Colonic mucosa (tissue), 4 donors: ENCODE measurements around the gene KIF27. TPM values are rescaled to one million over a fixed set of nuclear protein-coding genes. Genes with fewer than 3 reads are reported as not detected.
A peak's percentile ranks its signal among the peaks of the same experiment; 100 is the strongest.

Experiments
- DNase-seq: peaks from one replicate; pipeline ENCODE4 v3.0.0-alpha.2; 2020
- H3K27ac ChIP-seq: fragments of 200-600 bp; one replicate; pipeline ENCODE4 v1.8.0; 2021
- H3K27me3 ChIP-seq: fragments of 200-600 bp; one replicate; pipeline ENCODE4 v1.8.0; 2021
- H3K36me3 ChIP-seq: fragments of 200-600 bp; one replicate; pipeline ENCODE4 v1.8.0; 2021
- H3K4me1 ChIP-seq: fragments of 200-600 bp; one replicate; pipeline ENCODE4 v1.8.0; 2021; ENCODE audit warnings: mild to moderate bottlenecking
- H3K4me3 ChIP-seq: fragments of 200-600 bp; one replicate; pipeline ENCODE4 v1.8.0; 2021
- H3K9ac ChIP-seq, 2 donors: one replicate each; pipeline ENCODE4 v1.7.0; 2013; ENCODE audit warnings: control low read depth in 2 of 2, low read depth in 2 of 2, low read length in 2 of 2
- H3K9me3 ChIP-seq: fragments of 200-600 bp; one replicate; pipeline ENCODE4 v1.8.0; 2021
- intact Hi-C: fragments of 100-400 bp; cut with DNase I; formaldehyde crosslinking; loops from one replicate; pipeline ENCODE4 v1.14.1; 2022
- total RNA-seq, 2 donors: library from RNA; stranded (reverse); fragmentation: NEBNext Ultra II Directional in 1 of 2; extraction: Animal tissue kit (Norgen Biotek cat#: 25700) in 1 of 2; gene quantifications; one replicate each; pipeline ENCODE4 v1.2.1, GENCODE V29; 2021
- TF ChIP-seq, protein P1 (sequence below): fragments of 200-600 bp; IDR thresholded peaks from one replicate; pipeline ENCODE4 v1.8.0; 2022; ENCODE audit warnings: antibody characterized with exemption, mild to moderate bottlenecking
- donor health status: healthy.
- donor health status: DM: no; HTN: no; CAD: no.
- donor health status: DM: no; HTN: no; CAD: no.

The KIF27 gene
- total RNA-seq, 2 donors from 2014 or later: 3.0 to 4.0 TPM

DNA sequence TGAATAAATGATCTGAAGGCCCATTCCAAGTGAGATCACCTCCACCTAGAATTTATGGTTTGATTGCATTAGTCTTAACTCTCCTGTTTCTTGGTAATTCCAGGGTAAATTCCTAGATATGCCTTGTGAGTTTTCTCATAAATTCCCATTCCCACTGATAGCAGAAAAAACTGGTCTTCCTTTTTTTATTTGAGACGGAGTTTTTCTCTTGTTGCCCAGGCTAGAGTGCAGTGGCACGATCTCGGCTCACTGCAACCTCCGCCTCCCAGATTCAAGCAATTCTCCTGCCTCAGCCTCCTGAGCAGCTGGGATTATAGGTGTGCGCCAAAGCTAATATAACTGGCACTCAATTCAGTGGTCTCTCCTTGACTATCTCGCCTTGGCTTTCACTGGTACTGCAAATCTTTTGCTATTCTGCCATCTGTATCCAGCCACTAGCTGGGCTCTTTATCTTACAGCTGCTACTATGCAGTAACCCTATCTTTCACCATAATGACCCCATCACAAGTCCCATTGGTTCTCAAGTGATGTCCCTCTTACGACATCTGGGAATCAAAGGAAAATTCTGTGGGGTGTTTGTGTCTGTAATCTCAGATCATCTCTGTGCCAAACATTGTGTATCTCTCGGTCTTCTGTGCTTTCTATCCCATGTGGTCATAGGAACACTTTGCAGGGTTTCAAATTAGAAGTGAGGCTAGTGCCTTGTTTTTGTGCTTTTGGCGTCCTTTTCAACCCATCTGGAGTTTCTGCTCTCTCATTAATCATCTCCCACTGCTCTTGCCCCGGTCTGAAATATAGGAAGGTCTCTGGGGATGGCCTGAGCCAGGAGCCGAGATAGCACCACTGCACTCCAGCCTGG lies 44.3 kb upstream of the KIF27 start:
- TF ChIP-seq, protein P1, sequence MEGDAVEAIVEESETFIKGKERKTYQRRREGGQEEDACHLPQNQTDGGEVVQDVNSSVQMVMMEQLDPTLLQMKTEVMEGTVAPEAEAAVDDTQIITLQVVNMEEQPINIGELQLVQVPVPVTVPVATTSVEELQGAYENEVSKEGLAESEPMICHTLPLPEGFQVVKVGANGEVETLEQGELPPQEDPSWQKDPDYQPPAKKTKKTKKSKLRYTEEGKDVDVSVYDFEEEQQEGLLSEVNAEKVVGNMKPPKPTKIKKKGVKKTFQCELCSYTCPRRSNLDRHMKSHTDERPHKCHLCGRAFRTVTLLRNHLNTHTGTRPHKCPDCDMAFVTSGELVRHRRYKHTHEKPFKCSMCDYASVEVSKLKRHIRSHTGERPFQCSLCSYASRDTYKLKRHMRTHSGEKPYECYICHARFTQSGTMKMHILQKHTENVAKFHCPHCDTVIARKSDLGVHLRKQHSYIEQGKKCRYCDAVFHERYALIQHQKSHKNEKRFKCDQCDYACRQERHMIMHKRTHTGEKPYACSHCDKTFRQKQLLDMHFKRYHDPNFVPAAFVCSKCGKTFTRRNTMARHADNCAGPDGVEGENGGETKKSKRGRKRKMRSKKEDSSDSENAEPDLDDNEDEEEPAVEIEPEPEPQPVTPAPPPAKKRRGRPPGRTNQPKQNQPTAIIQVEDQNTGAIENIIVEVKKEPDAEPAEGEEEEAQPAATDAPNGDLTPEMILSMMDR: no peak
- H3K9ac ChIP-seq: no peak overlapping the region
- no peaks in the 10 kb centered on the region for H3K27me3 ChIP-seq
- H3K27ac ChIP-seq: no peak overlapping the region
- H3K4me3 ChIP-seq: no peak overlapping the region
- intact Hi-C loops: no loop called here
- peaks cover 3% of the 10 kb centered on the region for H3K4me1 ChIP-seq
- H3K9me3 ChIP-seq: no peaks in the 10 kb centered on the region
- H3K36me3 ChIP-seq: peaks cover 10% of the 10 kb centered on the region
- DNase-seq: no peak

DNA sequence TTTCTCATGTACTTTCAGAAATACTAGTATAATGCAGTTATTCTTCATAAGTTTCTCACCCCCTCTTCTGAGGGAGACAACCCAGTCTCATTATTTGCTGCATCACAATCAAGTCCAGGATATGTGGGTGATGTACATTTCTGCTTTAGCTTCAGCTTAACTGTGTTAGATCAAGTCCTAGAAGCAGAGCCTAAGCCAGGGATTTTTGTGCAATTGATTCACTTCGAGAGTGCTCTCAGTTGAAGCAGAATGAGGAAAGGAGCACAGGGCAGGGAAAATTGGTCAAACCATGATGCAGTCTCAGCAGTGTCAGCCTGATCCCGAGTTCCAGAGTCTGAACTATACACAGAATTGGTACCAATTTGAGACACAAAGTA lies 43.7 kb upstream of the KIF27 start:
- H3K27ac ChIP-seq: no peak overlapping the region
- H3K9ac ChIP-seq: no peak overlapping the region
- no peak overlapping the region for H3K4me3 ChIP-seq
- H3K9me3 ChIP-seq: no peaks in the 10 kb centered on the region
- DNase-seq: no peak
- H3K36me3 ChIP-seq: peaks cover 9% of the 10 kb centered on the region
- intact Hi-C loops: no loop called here
- no peaks in the 10 kb centered on the region for H3K27me3 ChIP-seq
- peaks cover 3% of the 10 kb centered on the region for H3K4me1 ChIP-seq
- TF ChIP-seq, protein P1: no peak

DNA sequence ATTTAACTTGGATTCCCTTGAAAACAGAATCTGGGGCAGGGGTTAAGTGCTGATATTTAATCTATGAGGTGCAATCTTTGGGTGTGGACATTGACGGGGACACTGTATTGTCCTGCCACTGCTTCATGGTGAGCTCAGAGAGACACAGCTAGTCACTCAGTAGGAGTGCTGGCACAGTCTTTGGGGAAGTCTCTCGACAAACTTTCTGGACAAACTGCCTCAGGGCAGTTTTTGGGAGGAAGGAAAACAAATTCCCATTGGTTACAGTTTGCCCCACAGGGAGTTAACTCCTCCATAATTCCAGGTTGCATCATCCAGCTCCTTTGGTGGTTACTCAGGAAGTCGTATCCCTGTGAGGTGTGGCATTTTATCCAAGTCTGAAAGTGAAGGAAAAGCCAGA lies 40.9 kb upstream of the KIF27 start:
- Histone ChIP-seq H3K9me3 (no peaks in the 10 kb centered on the region), H3K9ac (peak overlapping the region in 1 of 2 donors; percentile 1), H3K4me3 (no peak overlapping the region), H3K27ac (peak overlapping the region; percentile 4), H3K4me1 (peaks cover 3% of the 10 kb centered on the region), H3K36me3 (peaks cover 4% of the 10 kb centered on the region), H3K27me3 (no peaks in the 10 kb centered on the region)
- no peak for DNase-seq
- intact Hi-C loops: no loop called here
- TF ChIP-seq, protein P1: no peak

DNA sequence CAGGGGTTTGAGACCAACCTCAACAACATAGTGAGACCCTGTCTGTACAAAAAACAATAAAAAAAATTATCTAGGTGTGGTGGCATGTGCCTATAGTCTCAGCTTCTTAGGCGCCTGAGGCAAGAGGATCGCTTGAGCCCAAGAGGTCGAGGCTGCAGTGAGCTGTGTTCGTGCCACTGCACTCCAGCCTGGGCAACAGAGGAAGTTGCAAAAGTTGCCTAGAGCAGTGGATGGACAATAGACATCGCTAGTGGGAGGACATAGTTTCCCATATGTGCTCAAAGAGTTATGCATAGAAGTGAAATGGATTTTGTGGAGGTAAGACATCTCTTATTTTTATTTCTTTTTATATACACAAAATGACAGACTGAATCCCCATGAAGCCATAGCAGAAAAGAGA lies 39.8 kb upstream of the KIF27 start:
- Histone ChIP-seq H3K4me1 (peaks cover 3% of the 10 kb centered on the region), H3K9me3 (no peaks in the 10 kb centered on the region), H3K36me3 (no peaks in the 10 kb centered on the region), H3K9ac (no peak overlapping the region), H3K27ac (no peak overlapping the region), H3K27me3 (no peaks in the 10 kb centered on the region), H3K4me3 (no peak overlapping the region)
- intact Hi-C loops: no loop called here
- TF ChIP-seq, protein P1: no peak
- DNase-seq: no peak

DNA sequence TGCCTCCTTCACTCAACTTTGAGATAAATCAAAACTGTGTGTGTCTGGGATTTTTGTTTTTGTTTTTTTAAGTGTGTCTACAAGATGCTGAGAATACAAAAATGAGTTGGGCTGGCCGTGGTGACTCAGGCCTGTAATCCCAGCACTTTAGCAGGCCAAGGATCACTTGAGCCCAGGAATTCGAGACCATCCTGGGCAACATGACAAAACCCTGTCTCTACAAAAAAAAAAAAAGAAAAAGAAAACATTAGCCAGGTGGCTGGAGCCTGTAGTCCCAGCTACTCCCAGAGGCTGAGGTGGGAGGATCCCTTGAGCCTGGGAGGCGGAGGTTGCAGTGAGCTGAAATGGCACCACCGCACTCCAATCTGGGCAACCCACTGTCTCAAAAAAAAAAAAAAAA lies 37.8 kb upstream of the KIF27 start:
- H3K9ac ChIP-seq: no peak overlapping the region

More for the DNA sequence above, 37.8 kb upstream of the KIF27 start:
- Histone ChIP-seq H3K36me3 (no peaks in the 10 kb centered on the region), H3K27ac (no peak overlapping the region), H3K4me1 (peaks cover 3% of the 10 kb centered on the region), H3K27me3 (no peaks in the 10 kb centered on the region), H3K9me3 (no peaks in the 10 kb centered on the region), H3K4me3 (no peak overlapping the region)
- TF ChIP-seq, protein P1: no peak
- intact Hi-C loops: no loop called here
- no peak for DNase-seq
